IgD-negative memory B cell (primary cell): Measurements from ENCODE around the gene EFEMP1. TPM values are rescaled to one million over a fixed set of nuclear protein-coding genes. Genes with fewer than 3 reads are reported as not detected.

Experiments
- H3K27ac Mint-ChIP-seq, 3 donors: one replicate each; pipeline ENCODE4 v1.8.0; 2020 to 2022; ENCODE audit warnings: mild to moderate bottlenecking in 3 of 3, mixed read lengths in 3 of 3, moderate library complexity in 1 of 3
- H3K27me3 Mint-ChIP-seq: one replicate; pipeline ENCODE4 v1.8.0; 2021; ENCODE audit warnings: mixed read lengths
- H3K36me3 Mint-ChIP-seq: one replicate; pipeline ENCODE4 v1.8.0; 2020; ENCODE audit warnings: mild to moderate bottlenecking, mixed read lengths
- H3K4me1 Mint-ChIP-seq, 3 donors: one replicate each; pipeline ENCODE4 v1.8.0; 2020 to 2022; ENCODE audit warnings: mixed read lengths in 3 of 3, mild to moderate bottlenecking in 1 of 3
- H3K4me3 Mint-ChIP-seq, 4 donors: one replicate each; pipeline ENCODE4 v1.8.0; 2020 to 2022; ENCODE audit warnings: mild to moderate bottlenecking in 4 of 4, mixed read lengths in 4 of 4, moderate library complexity in 3 of 4
- H3K9me3 Mint-ChIP-seq, 3 donors: one replicate each; pipeline ENCODE4 v1.8.0; 2020 to 2021; ENCODE audit warnings: mixed read lengths in 3 of 3, mild to moderate bottlenecking in 1 of 3
- polyA plus RNA-seq: library from polyadenylated mRNA; unstranded; fragments of 300-500 nt; fragmentation: Illumina TruSeq; gene quantifications from one replicate; pipeline ENCODE4 v1.2.3, GENCODE V29; 2021

EFEMP1 gene, protein sequence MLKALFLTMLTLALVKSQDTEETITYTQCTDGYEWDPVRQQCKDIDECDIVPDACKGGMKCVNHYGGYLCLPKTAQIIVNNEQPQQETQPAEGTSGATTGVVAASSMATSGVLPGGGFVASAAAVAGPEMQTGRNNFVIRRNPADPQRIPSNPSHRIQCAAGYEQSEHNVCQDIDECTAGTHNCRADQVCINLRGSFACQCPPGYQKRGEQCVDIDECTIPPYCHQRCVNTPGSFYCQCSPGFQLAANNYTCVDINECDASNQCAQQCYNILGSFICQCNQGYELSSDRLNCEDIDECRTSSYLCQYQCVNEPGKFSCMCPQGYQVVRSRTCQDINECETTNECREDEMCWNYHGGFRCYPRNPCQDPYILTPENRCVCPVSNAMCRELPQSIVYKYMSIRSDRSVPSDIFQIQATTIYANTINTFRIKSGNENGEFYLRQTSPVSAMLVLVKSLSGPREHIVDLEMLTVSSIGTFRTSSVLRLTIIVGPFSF
- polyA plus RNA-seq, result not detected

DNA sequence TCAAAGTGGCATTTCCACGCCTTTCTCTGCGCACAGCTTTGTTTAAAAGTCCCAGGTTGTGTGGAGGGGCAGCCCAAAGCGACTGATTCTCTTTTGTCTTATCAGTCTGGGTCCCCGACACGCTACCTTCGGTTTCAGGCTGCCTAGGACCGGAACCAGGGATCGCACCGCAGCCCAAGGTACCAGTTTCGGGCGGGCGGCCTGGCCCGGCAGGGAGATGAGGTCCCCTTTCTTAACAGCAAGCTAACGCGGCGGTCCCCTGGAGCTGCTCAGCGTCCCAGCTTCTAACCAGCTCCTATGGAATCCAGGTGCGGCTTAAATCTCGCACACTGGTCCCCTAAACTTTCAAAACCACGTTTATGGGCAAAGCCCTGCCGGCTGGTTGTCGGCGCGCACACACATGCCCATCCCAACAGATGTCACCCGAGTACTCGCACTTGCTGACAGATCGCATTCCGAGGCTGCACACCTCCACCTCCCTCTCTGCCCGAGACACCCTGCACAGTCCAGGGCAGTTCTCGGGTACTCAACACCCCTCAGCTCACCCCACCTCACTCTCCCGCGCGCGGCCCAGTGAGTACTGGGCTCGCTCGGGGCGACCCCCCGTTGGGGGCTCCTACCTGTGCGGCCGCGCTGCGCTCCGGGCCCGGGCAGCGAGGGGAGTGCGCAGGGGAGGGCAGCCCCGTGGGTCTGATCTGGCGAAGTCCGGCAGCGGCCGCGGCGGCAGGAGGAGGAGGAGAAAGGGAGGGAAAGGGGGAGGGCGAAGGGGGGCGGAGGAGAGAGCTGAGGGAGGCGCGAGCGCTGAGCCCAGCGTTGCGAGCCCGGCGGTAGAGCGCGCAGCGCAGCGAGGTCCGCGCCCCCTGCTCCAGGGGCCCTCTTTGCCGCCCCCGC lies at the start of gene EFEMP1:
Gene EFEMP1, minus strand, starts transcription at position 692 of the 891 bp plus-strand sequence. CDS start 1,342 bp downstream, outside the sequence.
- H3K9me3 Mint-ChIP-seq, result peaks cover 0 to 4% (median 2%) of the 10 kb centered on the region in 3 donors
- no peaks in the 10 kb centered on the region for H3K36me3 Mint-ChIP-seq
- peak within 1 kb of the TSS in 3 of 4 donors; percentile 30 to 61 (median 53) for H3K4me3 Mint-ChIP-seq
- no peak within 1 kb of the TSS for H3K27ac Mint-ChIP-seq
- peaks cover 30% of the 10 kb centered on the region for H3K27me3 Mint-ChIP-seq
- H3K4me1 Mint-ChIP-seq, result peaks cover 0 to 9% (median 8%) of the 10 kb centered on the region in 3 donors

DNA sequence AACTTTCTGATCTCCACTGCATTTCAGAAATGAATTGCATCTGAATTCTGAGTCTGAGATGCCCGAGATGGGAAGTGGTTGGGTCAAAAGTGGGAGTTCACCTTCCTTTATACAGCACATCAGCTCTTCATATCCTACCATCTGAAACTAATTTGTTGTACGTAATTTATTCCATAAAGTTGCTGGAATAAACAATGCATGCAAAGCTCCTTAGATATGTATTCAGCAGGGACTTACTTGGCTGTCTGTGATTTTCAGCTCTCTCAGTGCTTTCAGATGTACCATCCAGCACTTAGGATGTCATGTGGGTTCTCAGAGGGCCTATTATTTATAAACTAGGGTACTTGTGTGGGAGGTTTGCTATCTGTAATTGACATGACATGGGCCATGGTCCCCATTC lies 46.9 kb upstream of the EFEMP1 start:
- peaks cover 0 to 7% (median 3%) of the 10 kb centered on the region in 3 donors for H3K9me3 Mint-ChIP-seq
- H3K36me3 Mint-ChIP-seq, result no peaks in the 10 kb centered on the region
- H3K27ac Mint-ChIP-seq, result no peak overlapping the region
- H3K4me1 Mint-ChIP-seq, result no peaks in the 10 kb centered on the region
- no peak overlapping the region for H3K4me3 Mint-ChIP-seq
- peaks cover 11% of the 10 kb centered on the region for H3K27me3 Mint-ChIP-seq

DNA sequence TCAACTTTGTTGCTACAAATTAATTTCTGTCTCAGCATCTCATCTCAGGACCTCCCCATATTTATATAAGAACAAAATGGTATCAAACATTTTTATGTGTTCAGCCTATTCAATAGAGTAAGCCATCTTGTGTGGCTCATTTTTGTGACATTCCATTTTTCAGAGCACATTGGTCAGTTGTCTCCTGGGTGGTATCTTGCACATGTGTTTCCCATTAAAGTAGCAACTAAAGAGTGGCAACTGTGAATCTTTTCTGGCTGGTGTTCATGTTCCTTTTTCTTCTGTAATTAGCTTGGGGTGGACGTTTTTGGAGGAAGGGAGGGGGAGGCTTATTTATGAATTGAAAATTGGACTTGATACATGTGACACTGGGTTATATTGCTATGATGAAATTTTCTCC lies 45.4 kb upstream of the EFEMP1 start:
- Mint-ChIP-seq H3K4me3 (no peak overlapping the region), H3K27me3 (peaks cover 11% of the 10 kb centered on the region), H3K9me3 (peaks cover 0 to 7% (median 3%) of the 10 kb centered on the region in 3 donors), H3K27ac (no peak overlapping the region), H3K4me1 (no peaks in the 10 kb centered on the region), H3K36me3 (no peaks in the 10 kb centered on the region)

DNA sequence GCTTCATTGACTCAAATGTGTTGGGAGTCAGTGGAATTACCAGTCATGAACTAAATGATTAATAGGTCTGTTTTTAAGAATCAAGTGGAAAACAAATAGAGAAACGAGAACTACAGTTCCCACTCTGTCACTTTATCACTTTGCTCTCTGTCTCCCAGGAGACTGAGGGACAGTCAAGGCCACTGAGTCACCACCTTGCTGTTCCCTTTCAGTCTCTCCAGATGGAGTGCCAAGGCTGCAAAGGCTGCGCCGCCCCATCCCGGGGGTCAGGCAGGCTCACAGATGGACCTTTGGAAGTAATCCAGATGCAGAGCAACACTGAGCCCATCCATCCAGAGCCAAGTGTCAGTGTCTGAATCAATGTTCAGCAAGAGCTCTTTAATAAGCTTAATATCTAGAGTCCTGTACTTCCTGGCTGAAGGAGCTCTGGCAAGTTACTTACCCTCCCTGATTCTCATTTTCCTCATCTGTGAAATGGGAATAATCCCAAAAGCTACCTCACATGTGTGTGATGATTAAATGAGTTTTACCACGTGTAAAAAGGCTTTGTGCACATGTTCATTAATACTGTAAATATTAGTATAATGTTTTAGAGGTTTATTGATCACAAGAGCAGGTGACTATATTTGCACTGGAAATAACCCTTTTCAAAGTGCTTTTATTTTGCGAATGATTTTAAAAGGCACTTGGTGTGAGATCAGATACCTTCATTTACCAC lies 43.0 kb upstream of the EFEMP1 start:
- H3K9me3 Mint-ChIP-seq, result peaks cover 0 to 7% (median 3%) of the 10 kb centered on the region in 3 donors
- no peaks in the 10 kb centered on the region for H3K4me1 Mint-ChIP-seq
- no peak overlapping the region for H3K27ac Mint-ChIP-seq
- H3K27me3 Mint-ChIP-seq, result peaks cover 13% of the 10 kb centered on the region
- H3K36me3 Mint-ChIP-seq, result no peaks in the 10 kb centered on the region
- no peak overlapping the region for H3K4me3 Mint-ChIP-seq

DNA sequence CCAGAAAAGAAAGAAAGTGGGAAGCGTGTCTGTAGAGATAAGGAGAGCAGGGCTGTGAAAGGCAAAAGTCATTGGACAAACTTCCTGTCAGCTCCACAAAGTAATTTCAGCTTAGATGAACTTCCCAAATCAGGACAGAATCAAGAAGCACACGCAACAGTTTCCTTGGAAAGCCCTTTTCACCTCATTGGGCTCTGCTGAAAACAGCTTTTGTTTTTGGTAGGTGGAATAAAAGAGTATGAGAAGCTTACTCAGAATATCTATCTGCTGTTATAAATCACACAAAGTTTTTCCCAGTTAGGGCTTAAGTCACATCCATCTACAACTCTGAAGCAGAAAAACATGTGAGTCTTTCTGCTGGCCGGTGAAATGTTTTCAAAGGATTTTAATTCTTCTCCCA lies 42.4 kb upstream of the EFEMP1 start:
- Mint-ChIP-seq H3K9me3 (peaks cover 0 to 7% (median 3%) of the 10 kb centered on the region in 3 donors), H3K27me3 (peaks cover 13% of the 10 kb centered on the region), H3K4me1 (no peaks in the 10 kb centered on the region), H3K27ac (no peak overlapping the region), H3K4me3 (peak overlapping the region in 1 of 4 donors; percentile 2), H3K36me3 (no peaks in the 10 kb centered on the region)

DNA sequence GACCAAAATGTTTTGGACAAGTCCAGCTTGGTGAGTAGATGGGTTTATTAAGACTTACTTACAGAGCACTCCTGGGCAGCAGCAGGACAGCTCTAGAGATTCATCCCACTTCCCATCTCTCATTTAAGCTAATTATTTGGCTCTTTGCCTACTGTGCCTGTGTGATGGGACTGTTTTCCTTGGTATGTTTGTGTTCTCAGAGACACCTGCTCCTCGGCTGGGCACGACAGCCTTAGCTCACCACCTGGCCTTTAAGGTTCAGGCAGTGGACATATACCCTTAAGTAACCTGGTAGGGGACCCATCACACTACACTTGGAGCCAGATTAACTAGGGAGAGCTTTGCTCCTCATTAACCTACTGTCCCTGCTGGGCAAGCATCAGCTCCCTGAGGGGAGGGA lies 41.7 kb upstream of the EFEMP1 start:
- Mint-ChIP-seq H3K4me3 (no peak overlapping the region), H3K9me3 (peaks cover 0 to 7% (median 3%) of the 10 kb centered on the region in 3 donors), H3K36me3 (no peaks in the 10 kb centered on the region), H3K27ac (no peak overlapping the region), H3K4me1 (no peaks in the 10 kb centered on the region), H3K27me3 (peaks cover 12% of the 10 kb centered on the region)

DNA sequence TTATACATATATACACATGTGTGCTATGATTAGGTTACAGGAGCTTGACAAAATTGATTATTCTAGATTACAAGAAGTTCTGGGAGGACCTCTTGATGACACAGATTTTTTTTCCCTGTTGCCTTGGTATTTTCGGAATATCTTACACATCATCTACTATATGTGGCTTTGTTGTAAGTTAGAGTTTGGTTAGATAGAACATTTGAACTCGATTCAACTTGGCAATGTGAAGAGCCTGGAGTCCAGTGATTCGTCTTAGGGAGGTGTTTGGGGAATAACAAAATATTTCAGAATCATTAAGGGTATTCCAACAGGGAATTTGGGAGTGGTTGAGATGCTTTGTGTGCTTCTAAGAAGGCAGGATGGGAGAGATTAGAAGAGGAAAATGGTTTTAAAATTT lies 39.3 kb upstream of the EFEMP1 start:
- Mint-ChIP-seq H3K36me3 (no peaks in the 10 kb centered on the region), H3K9me3 (peaks cover 0 to 3% (median 3%) of the 10 kb centered on the region in 3 donors), H3K4me3 (no peak overlapping the region), H3K27me3 (peaks cover 11% of the 10 kb centered on the region), H3K27ac (no peak overlapping the region), H3K4me1 (peaks cover 0 to 2% (median 0%) of the 10 kb centered on the region in 3 donors)

DNA sequence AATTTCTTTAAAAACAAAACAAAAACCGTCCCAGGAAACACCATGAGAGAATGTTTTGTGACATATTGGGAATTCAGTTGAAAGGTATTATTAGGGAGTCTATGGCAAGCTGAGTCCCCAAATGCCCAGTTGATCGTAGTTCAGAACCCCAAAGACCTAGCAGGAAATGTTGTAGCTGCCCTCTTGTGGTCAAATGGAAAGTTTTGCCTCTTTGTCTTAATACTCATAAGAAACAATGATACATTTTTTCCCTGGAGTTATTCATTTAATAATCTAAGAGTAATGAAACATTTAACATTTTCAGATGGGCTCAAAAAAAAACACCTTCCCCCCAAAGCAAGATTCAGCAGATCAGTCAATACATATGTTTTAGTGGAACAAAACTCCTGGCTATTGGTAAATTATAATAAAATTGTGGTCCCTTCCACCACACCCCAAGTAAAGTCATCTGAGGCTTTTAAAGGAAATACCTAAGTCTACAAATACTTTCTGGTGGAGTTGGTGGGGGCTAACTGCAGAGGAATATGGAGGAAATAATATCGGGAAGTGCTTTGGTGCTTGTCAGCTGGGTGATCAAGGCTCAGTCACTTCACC lies 37.8 kb upstream of the EFEMP1 start:
- Mint-ChIP-seq H3K27ac (no peak overlapping the region), H3K27me3 (peaks cover 13% of the 10 kb centered on the region), H3K4me3 (no peak overlapping the region), H3K4me1 (peaks cover 0 to 2% (median 0%) of the 10 kb centered on the region in 3 donors), H3K9me3 (no peaks in the 10 kb centered on the region), H3K36me3 (no peaks in the 10 kb centered on the region)

DNA sequence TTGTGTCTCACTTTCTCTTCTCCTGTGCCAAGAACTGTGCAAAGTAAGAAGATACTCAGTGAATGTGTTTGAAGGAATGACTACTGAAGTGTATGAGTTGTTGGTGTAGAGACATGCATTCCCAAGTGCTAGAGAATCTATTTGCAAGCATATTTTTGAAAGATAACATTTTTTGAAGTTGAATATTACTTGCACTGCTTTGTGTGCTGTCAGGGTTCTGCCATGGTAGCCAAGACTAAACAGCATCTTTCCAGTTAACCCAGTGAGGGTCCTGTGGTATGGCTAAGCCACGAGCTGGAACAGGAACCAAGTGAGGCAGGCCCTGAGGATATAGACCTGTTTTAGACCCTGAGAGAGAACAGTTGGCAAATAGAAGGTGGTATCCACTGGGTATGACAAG lies 35.2 kb upstream of the EFEMP1 start:
- Mint-ChIP-seq H3K27me3 (peaks cover 12% of the 10 kb centered on the region), H3K4me3 (no peak overlapping the region), H3K4me1 (peaks cover 0 to 2% (median 0%) of the 10 kb centered on the region in 3 donors), H3K9me3 (no peaks in the 10 kb centered on the region), H3K27ac (no peak overlapping the region), H3K36me3 (no peaks in the 10 kb centered on the region)

DNA sequence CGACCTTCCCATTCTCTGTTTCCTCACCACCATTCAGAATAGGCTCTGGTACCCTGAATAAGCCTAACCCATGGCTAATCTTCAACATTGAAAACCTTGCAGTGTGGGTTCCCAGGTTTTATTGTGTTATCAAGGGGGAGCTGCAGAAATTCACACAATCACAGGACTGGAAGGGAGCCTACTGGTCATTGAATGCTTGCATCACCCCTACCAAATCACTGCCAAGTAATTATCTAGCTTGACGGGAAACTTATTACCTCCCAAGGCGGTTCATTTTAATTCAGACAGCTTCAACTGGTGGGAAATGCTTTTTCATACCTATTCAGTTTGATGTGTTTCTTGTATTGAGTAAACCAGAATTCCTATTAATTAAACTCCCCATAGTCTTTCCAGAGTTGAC lies 33.6 kb upstream of the EFEMP1 start:
- Mint-ChIP-seq H3K27ac (no peak overlapping the region), H3K4me3 (no peak overlapping the region), H3K27me3 (peaks cover 10% of the 10 kb centered on the region), H3K4me1 (peaks cover 0 to 2% (median 0%) of the 10 kb centered on the region in 3 donors), H3K36me3 (no peaks in the 10 kb centered on the region), H3K9me3 (no peaks in the 10 kb centered on the region)

DNA sequence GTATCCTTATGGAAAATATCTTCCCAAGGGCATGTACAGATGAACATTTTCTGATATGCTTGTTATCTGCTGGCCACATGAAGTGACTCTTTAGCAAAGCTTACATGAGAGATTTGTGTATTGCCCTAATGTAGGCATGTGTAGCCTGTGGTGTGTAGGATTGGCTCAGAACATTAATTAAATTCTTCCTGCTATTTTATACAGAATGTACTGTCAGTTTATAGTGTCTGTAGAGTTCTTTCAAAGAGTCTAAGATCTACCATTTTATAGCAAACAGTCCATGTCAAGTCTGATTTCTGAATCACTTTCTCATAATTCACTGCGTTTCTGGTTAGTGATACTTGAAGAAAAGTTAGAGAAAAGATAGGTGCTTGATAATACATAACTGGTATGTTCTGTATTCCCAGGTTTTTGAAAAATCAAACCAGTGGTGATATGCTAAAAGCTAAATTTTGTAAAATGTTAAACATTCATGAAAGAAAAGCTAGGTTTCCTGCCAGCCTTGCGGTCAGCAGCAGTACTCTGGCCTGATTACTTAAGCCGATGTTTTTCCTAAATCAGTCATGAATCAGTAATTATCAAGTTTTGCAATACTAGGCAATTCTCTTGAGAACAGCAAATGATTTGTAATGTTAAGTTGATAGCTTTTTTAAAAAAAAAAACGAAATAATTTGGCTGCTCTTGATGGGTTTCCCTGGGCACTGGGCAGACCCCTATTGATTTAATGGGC lies 30.9 kb upstream of the EFEMP1 start:
- peaks cover 0 to 2% (median 0%) of the 10 kb centered on the region in 3 donors for H3K4me1 Mint-ChIP-seq
- no peak overlapping the region for H3K4me3 Mint-ChIP-seq
- peaks cover 13% of the 10 kb centered on the region for H3K27me3 Mint-ChIP-seq
- no peak overlapping the region for H3K27ac Mint-ChIP-seq
- H3K9me3 Mint-ChIP-seq, result no peaks in the 10 kb centered on the region
- no peaks in the 10 kb centered on the region for H3K36me3 Mint-ChIP-seq

DNA sequence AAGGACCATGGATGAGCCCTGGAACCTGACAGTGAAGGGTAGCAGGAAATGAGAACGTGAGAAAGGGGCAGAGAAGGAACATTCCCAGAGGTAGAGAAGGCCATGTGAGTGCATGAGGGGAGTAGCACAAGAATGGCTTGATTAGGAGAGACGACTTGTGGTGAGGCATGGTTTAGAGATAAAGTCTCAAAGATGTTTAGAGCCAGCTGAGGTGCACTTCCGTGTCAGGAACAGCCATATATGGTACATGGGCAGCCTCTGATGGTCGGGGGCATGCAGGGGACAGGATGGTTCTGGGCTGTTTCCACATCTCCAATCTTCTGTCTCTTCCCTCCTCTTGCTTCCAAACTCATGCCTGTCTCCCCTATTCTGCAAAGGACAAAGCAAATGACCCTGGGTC lies 28.8 kb upstream of the EFEMP1 start:
- peaks cover 10% of the 10 kb centered on the region for H3K27me3 Mint-ChIP-seq
- H3K9me3 Mint-ChIP-seq, result no peaks in the 10 kb centered on the region
- no peak overlapping the region for H3K4me3 Mint-ChIP-seq
- H3K4me1 Mint-ChIP-seq, result no peaks in the 10 kb centered on the region
- H3K27ac Mint-ChIP-seq, result no peak overlapping the region
- H3K36me3 Mint-ChIP-seq, result no peaks in the 10 kb centered on the region

DNA sequence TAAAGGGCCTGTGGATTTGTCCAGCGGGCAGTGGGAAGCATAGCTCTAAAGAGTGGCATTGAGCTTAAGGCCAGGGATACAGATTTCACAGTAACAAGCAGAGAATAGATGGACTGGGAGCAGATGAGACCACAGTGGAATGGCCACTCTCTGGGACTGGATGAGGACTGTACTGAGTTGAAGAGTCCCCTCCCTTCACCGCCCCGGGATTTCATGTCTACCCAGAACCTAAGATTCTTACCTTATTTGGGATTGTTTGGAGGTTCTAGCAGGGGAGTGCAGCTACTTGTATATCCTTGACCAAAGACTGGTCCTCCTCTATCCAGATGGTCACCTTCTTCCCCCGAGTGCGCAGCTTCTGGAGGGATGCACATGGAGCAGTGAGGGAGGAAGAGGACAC lies 28.0 kb upstream of the EFEMP1 start:
- no peaks in the 10 kb centered on the region for H3K36me3 Mint-ChIP-seq
- no peaks in the 10 kb centered on the region for H3K4me1 Mint-ChIP-seq
- peaks cover 9% of the 10 kb centered on the region for H3K27me3 Mint-ChIP-seq
- H3K27ac Mint-ChIP-seq, result no peak overlapping the region
- H3K9me3 Mint-ChIP-seq, result no peaks in the 10 kb centered on the region
- no peak overlapping the region for H3K4me3 Mint-ChIP-seq

DNA sequence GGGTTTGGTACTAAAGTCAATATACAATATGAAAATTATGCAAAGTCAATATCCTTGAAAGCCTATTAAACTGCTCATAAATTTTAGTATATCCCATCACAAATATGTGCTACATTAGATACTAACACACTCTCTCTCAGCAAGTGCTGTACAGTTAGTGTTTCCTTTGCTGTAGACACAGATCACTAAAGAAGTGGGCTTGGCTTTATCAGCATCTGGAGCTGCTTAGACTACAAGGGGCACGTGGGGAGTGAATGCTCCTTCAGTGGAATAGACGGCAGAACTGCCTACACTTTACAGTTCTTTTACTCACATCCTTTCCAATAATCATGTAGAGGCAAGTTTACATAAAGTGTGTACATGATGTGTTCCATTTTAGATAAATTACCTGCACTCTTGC lies 26.0 kb upstream of the EFEMP1 start:
- Mint-ChIP-seq H3K9me3 (no peaks in the 10 kb centered on the region), H3K36me3 (no peaks in the 10 kb centered on the region), H3K27me3 (peaks cover 8% of the 10 kb centered on the region), H3K4me3 (no peak overlapping the region), H3K4me1 (no peaks in the 10 kb centered on the region), H3K27ac (no peak overlapping the region)
